GM12878 (cell line): ENCODE data around the gene ACOT6. TPM values are rescaled to one million over a fixed set of nuclear protein-coding genes. Genes with fewer than 3 reads are reported as not detected.

Source experiments
- CBX5 ChIP-seq: sonication (generic); IDR thresholded peaks from 2 replicates; pipeline ENCODE4 v1.6.1; 2016; ENCODE audit warnings: low read depth, moderate library complexity, mild to moderate bottlenecking, inconsistent platforms
- CREM ChIP-seq: IDR thresholded peaks from 2 replicates; pipeline ENCODE4 v1.6.1; 2014; ENCODE audit warnings: antibody characterized with exemption, low read depth
- IRF4 ChIP-seq: IDR thresholded peaks from 2 replicates; pipeline ENCODE4 v1.6.1; 2011; ENCODE audit warnings: low read depth, low read length
- KAT2A ChIP-seq: conservative IDR thresholded peaks from 2 replicates; pipeline ENCODE4 v1.6.1; 2011; ENCODE audit warnings: low read depth, low read length; ENCODE audit not compliant: control insufficient read depth
- KDM1A ChIP-seq: fragments of 200-600 bp; sonication (generic); IDR thresholded peaks from 2 replicates; pipeline ENCODE4 v1.6.1; 2016; ENCODE audit warnings: borderline replicate concordance
- MEF2A ChIP-seq: IDR thresholded peaks from 2 replicates; pipeline ENCODE4 v1.6.1; 2011; ENCODE audit warnings: low read depth, mild to moderate bottlenecking, low read length, moderate library complexity; ENCODE audit not compliant: insufficient read depth
- NFYB ChIP-seq: IDR thresholded peaks from 2 replicates; pipeline ENCODE4 v1.6.1; 2011; ENCODE audit warnings: low read depth, mild to moderate bottlenecking, low read length, improper control_type of control experiment, moderate library complexity; ENCODE audit not compliant: insufficient read depth
- NR2C2 ChIP-seq: IDR thresholded peaks from 2 replicates; pipeline ENCODE4 v1.6.1; 2011; ENCODE audit warnings: borderline replicate concordance, low read depth; ENCODE audit not compliant: control insufficient read depth, insufficient read length
- PML ChIP-seq: IDR thresholded peaks from 2 replicates; pipeline ENCODE4 v1.6.1; 2012; ENCODE audit warnings: low read length, inconsistent platforms
- RAD21 ChIP-seq: IDR thresholded peaks from 2 replicates; pipeline ENCODE4 v1.6.1; 2011; ENCODE audit warnings: mild to moderate bottlenecking, low read depth, low read length, moderate library complexity; ENCODE audit not compliant: insufficient read depth
- SREBF1 ChIP-seq: IDR thresholded peaks from 2 replicates; pipeline ENCODE4 v1.6.1; 2012; ENCODE audit warnings: mild to moderate bottlenecking, low read length
- STAT3 ChIP-seq: IDR thresholded peaks from 2 replicates; pipeline ENCODE4 v1.6.1; 2011; ENCODE audit warnings: low read depth, low read length, improper control_type of control experiment
- TBL1XR1 ChIP-seq: IDR thresholded peaks from 2 replicates; pipeline ENCODE4 v1.6.1; 2012; ENCODE audit warnings: low read depth, low read length, improper control_type of control experiment
- TCF7 ChIP-seq: IDR thresholded peaks from 2 replicates; pipeline ENCODE4 v1.6.1; 2014; ENCODE audit warnings: antibody characterized with exemption, borderline replicate concordance
- ZNF207 ChIP-seq: fragments of 450-650 bp; IDR thresholded peaks from 2 replicates; pipeline ENCODE4 v1.6.1; 2014; ENCODE audit warnings: antibody characterized with exemption, mild to moderate bottlenecking, borderline replicate concordance
- polyA plus RNA-seq, 11 experiments: library from polyadenylated mRNA; depleted of rRNA in 4 of 11; unstranded in 6 of 11; stranded (reverse) in 5 of 11; fragments of >200 nt; fragmentation: Nextera tagmentation in 4 of 11; fragmentation: Illumina TruSeq in 1 of 11; extraction: Ambion mirVana in 4 of 11; extraction: Trizol in 1 of 11; gene quantifications; 1 replicate in 1 of 11; 2 replicates in 10 of 11; pipeline versions ENCODE4 v1.2.1 to v1.2.3, GENCODE V29; 2011 to 2016; ENCODE audit warnings: inconsistent platforms in 2 of 11, missing spikeins in 2 of 11, low read depth in 1 of 11
- total RNA-seq, 4 experiments: library from RNA; depleted of rRNA in 3 of 4; stranded (reverse); fragments of >200 nt in 3 of 4; fragmentation: Illumina TruSeq in 1 of 4; extraction: Trizol in 1 of 4; gene quantifications; 2 replicates each; pipeline versions ENCODE4 v1.2.1 to v1.2.3, GENCODE V29; 2013 to 2021
- TF ChIP-seq, protein P1 (sequence below): fragments of 450-650 bp; IDR thresholded peaks from 2 replicates; pipeline ENCODE4 v1.6.1; 2017; ENCODE audit warnings: mild to moderate bottlenecking, low read depth, inconsistent platforms; ENCODE audit not compliant: poor library complexity, severe bottlenecking
- TF ChIP-seq, protein P2 (sequence below): IDR thresholded peaks from 2 replicates; pipeline ENCODE4 v1.6.1; 2011; ENCODE audit warnings: low read depth, mild to moderate bottlenecking, low read length, moderate library complexity, borderline replicate concordance; ENCODE audit errors: extremely low read depth
- TF ChIP-seq, protein P3 (sequence below): IDR thresholded peaks from 2 replicates; pipeline ENCODE4 v1.6.1; 2012; ENCODE audit warnings: mild to moderate bottlenecking, low read depth, low read length
- TF ChIP-seq, protein P4 (sequence below): IDR thresholded peaks from 2 replicates; pipeline ENCODE4 v1.6.1; 2011; ENCODE audit warnings: mild to moderate bottlenecking, low read depth, low read length, moderate library complexity; ENCODE audit not compliant: insufficient replicate concordance

The ACOT6 gene
- total and polyA plus RNA-seq, 10 of the 15 experiments (the other 5 are each of a cell fraction or from before 2014, with no cell fraction given) = not detected

DNA sequence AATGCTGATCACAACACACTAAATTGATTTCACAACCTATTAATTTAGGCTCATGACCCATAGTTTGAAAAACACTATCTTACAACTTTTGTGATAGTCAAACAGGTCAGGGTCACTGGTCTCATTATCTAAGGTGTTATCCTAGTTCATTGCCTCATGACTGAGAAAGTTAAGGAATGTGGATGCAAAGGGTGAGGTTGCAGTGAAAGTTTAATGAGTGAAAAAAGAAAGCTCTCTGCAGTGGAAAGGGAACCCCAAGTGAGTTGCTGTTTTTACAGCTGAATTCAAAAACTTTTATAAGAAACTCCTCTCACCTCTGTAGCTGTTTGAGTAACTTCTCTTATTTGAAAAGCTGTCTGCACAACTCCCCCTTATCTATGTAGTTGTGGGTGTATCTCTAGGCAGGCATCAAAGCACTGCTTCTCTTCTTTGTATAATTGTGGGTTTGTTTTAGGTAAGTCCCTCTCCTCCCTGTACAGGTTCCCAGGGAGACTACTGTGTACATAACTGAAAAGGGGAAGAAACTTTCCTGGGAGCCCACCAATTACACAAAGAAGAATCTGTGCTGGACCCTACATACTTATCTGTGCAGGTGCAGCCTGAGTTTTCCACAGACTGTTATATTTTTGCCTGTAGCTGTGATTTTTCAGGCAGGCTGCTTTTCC, 51.4 kb downstream of the ACOT6 start (continued):
- TF ChIP-seq, protein P1, sequence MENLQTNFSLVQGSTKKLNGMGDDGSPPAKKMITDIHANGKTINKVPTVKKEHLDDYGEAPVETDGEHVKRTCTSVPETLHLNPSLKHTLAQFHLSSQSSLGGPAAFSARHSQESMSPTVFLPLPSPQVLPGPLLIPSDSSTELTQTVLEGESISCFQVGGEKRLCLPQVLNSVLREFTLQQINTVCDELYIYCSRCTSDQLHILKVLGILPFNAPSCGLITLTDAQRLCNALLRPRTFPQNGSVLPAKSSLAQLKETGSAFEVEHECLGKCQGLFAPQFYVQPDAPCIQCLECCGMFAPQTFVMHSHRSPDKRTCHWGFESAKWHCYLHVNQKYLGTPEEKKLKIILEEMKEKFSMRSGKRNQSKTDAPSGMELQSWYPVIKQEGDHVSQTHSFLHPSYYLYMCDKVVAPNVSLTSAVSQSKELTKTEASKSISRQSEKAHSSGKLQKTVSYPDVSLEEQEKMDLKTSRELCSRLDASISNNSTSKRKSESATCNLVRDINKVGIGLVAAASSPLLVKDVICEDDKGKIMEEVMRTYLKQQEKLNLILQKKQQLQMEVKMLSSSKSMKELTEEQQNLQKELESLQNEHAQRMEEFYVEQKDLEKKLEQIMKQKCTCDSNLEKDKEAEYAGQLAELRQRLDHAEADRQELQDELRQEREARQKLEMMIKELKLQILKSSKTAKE = no peak
- TF ChIP-seq NFYB (no peak), SREBF1 (no peak), NR2C2 (no peak), IRF4 (0 out of 2 replicates have a peak, but pooled peaks have one; percentile 12), TBL1XR1 (no peak), RAD21 (no peak), CBX5 (no peak), CREM (no peak), ZNF207 (no peak), MEF2A (0 out of 2 replicates have a peak, but pooled peaks have one; percentile 6), PML (no peak), STAT3 (no peak), KAT2A (no peak), TCF7 (peak; percentile 59; the same call in 1 of the 2 replicates), KDM1A (no peak)
- TF ChIP-seq, protein P2, sequence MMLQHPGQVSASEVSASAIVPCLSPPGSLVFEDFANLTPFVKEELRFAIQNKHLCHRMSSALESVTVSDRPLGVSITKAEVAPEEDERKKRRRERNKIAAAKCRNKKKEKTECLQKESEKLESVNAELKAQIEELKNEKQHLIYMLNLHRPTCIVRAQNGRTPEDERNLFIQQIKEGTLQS = no peak
- TF ChIP-seq, protein P3, sequence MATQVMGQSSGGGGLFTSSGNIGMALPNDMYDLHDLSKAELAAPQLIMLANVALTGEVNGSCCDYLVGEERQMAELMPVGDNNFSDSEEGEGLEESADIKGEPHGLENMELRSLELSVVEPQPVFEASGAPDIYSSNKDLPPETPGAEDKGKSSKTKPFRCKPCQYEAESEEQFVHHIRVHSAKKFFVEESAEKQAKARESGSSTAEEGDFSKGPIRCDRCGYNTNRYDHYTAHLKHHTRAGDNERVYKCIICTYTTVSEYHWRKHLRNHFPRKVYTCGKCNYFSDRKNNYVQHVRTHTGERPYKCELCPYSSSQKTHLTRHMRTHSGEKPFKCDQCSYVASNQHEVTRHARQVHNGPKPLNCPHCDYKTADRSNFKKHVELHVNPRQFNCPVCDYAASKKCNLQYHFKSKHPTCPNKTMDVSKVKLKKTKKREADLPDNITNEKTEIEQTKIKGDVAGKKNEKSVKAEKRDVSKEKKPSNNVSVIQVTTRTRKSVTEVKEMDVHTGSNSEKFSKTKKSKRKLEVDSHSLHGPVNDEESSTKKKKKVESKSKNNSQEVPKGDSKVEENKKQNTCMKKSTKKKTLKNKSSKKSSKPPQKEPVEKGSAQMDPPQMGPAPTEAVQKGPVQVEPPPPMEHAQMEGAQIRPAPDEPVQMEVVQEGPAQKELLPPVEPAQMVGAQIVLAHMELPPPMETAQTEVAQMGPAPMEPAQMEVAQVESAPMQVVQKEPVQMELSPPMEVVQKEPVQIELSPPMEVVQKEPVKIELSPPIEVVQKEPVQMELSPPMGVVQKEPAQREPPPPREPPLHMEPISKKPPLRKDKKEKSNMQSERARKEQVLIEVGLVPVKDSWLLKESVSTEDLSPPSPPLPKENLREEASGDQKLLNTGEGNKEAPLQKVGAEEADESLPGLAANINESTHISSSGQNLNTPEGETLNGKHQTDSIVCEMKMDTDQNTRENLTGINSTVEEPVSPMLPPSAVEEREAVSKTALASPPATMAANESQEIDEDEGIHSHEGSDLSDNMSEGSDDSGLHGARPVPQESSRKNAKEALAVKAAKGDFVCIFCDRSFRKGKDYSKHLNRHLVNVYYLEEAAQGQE = no peak
- TF ChIP-seq, protein P4, sequence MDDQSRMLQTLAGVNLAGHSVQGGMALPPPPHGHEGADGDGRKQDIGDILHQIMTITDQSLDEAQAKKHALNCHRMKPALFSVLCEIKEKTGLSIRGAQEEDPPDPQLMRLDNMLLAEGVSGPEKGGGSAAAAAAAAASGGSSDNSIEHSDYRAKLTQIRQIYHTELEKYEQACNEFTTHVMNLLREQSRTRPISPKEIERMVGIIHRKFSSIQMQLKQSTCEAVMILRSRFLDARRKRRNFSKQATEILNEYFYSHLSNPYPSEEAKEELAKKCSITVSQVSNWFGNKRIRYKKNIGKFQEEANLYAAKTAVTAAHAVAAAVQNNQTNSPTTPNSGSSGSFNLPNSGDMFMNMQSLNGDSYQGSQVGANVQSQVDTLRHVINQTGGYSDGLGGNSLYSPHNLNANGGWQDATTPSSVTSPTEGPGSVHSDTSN = no peak
